ENCODE measurements around the gene SLC27A1.

Gene SLC27A1

DNA sequence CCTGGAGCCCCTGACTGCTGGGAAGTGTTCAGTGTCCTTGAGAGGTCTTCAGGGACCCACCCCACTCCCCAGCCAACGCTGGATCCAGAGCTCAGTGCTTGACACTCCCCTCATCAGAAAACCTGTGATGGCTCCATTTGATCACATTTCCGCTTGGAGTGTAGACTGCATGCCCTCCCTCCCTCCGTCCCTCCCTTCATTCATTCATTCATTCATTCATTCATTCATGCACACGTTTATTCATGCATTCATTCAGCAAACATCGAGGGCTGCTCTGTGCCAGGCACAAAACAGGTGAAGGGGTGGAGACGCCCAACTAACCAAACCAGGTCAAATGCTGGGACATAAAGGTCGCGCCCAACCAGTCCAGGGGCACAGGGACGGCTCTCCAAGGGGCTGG lies 54.8 kb downstream of the SLC27A1 start:
- Histone ChIP-seq H3K36me3 (replicated peaks; ENCODE audit: insufficient read depth, low read length) (no peaks in the 10 kb centered on the region), H3K9me2 (replicated peaks; ENCODE audit: insufficient read depth, low read length) (no peaks in the 10 kb centered on the region), H3K9me3 (replicated peaks; ENCODE audit: insufficient read depth, low read length) (no peaks in the 10 kb centered on the region), H2AFZ (ENCODE audit: low read length) (no peak overlapping the region), H3K79me2 (ENCODE audit: low read length) (no peaks in the 10 kb centered on the region), H3F3A (ENCODE audit: insufficient read depth, low read length) (peaks cover 9% of the 10 kb centered on the region), H3K27ac (ENCODE audit: low read length) (no peak overlapping the region), H3K4me1 (ENCODE audit: low read length) (peaks cover 13% of the 10 kb centered on the region), H3K4me3 (ENCODE audit: low read length) (no peak overlapping the region), H4K20me1 (ENCODE audit: insufficient read depth, low read length) (peaks cover 8% of the 10 kb centered on the region; the same call in 1 of the 2 replicates), H3K27me3 (replicated peaks; ENCODE audit: insufficient read depth, low read length) (peaks cover 82% of the 10 kb centered on the region), H3K4me2 (ENCODE audit: low read depth, low read length) (no peak overlapping the region), H3K9ac (ENCODE audit: low read length) (no peak overlapping the region)
- no peak for DNase-seq
- TF ChIP-seq, protein P1, sequence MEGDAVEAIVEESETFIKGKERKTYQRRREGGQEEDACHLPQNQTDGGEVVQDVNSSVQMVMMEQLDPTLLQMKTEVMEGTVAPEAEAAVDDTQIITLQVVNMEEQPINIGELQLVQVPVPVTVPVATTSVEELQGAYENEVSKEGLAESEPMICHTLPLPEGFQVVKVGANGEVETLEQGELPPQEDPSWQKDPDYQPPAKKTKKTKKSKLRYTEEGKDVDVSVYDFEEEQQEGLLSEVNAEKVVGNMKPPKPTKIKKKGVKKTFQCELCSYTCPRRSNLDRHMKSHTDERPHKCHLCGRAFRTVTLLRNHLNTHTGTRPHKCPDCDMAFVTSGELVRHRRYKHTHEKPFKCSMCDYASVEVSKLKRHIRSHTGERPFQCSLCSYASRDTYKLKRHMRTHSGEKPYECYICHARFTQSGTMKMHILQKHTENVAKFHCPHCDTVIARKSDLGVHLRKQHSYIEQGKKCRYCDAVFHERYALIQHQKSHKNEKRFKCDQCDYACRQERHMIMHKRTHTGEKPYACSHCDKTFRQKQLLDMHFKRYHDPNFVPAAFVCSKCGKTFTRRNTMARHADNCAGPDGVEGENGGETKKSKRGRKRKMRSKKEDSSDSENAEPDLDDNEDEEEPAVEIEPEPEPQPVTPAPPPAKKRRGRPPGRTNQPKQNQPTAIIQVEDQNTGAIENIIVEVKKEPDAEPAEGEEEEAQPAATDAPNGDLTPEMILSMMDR (IDR thresholded peaks at IDR 0.05; ENCODE audit: low read length), result no peak
- TF ChIP-seq EZH2 (optimal IDR thresholded peaks at IDR 0.05; ENCODE audit: low read depth, low read length) (no peak), EZH2phosphoT487 (IDR thresholded peaks at IDR 0.05; ENCODE audit: low read length) (no peak)

DNA sequence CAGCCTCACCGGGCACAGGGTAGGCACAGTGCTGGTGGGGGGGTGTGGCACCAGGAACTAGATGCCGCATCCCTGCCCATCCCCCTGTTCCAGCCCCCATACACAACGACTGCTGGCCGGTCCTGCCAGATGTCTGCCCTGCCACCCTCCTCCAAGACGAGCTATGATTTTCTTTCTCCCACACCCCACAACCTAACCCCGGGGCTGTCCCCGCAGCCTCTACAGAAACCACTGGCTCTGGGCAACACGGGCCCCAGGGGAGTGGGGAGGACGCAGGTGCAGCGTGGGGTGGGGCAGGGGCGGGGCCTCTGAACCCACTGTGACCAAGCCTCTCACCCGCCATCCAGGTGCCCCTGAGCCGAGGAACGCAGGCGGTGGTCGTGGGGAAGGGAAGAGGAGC lies 56.6 kb downstream of the SLC27A1 start:
- Histone ChIP-seq H3K9me2 (replicated peaks; ENCODE audit: insufficient read depth, low read length) (no peaks in the 10 kb centered on the region), H3K9ac (ENCODE audit: low read length) (no peak overlapping the region), H3K36me3 (replicated peaks; ENCODE audit: insufficient read depth, low read length) (no peaks in the 10 kb centered on the region), H3K27me3 (replicated peaks; ENCODE audit: insufficient read depth, low read length) (peaks cover 91% of the 10 kb centered on the region), H3K9me3 (replicated peaks; ENCODE audit: insufficient read depth, low read length) (no peaks in the 10 kb centered on the region), H3K79me2 (ENCODE audit: low read length) (no peaks in the 10 kb centered on the region), H3K27ac (ENCODE audit: low read length) (no peak overlapping the region), H4K20me1 (ENCODE audit: insufficient read depth, low read length) (peaks cover 8% of the 10 kb centered on the region; the same call in 1 of the 2 replicates), H3F3A (ENCODE audit: insufficient read depth, low read length) (peaks cover 9% of the 10 kb centered on the region), H2AFZ (ENCODE audit: low read length) (no peak overlapping the region), H3K4me1 (ENCODE audit: low read length) (peaks cover 13% of the 10 kb centered on the region), H3K4me2 (ENCODE audit: low read depth, low read length) (no peak overlapping the region), H3K4me3 (ENCODE audit: low read length) (no peak overlapping the region)
- no peak for DNase-seq
- TF ChIP-seq EZH2 (optimal IDR thresholded peaks at IDR 0.05; ENCODE audit: low read depth, low read length), result no peak
- TF ChIP-seq, protein P1 (IDR thresholded peaks at IDR 0.05; ENCODE audit: low read length), result no peak

DNA sequence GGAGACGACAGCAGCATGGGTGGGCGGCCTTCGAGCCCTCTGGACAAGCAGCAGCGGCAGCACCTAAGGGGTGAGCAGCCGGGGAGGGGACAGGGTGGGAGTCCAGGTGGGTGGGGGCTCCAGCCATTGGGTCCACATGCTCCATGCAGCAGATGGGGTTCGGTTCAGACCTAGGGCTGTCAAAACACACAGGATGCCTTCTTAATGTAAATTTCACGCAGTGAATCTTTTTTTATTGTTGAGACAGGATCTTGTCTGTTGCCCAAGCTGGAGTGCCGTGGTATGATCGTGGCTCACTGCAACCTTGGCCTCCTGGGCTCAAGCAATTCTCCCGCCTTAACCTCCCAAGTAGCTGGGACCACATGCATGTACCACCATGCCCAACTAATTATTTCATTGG lies 57.0 kb downstream of the SLC27A1 start:
- Histone ChIP-seq H2AFZ (ENCODE audit: low read length) (no peak overlapping the region), H3K4me3 (ENCODE audit: low read length) (no peak overlapping the region), H3K4me2 (ENCODE audit: low read depth, low read length) (no peak overlapping the region), H3K27ac (ENCODE audit: low read length) (no peak overlapping the region), H3K27me3 (replicated peaks; ENCODE audit: insufficient read depth, low read length) (peaks cover 91% of the 10 kb centered on the region), H3K4me1 (ENCODE audit: low read length) (peaks cover 13% of the 10 kb centered on the region), H3K9ac (ENCODE audit: low read length) (no peak overlapping the region), H3K36me3 (replicated peaks; ENCODE audit: insufficient read depth, low read length) (no peaks in the 10 kb centered on the region), H4K20me1 (ENCODE audit: insufficient read depth, low read length) (peaks cover 8% of the 10 kb centered on the region; the same call in 1 of the 2 replicates), H3K9me2 (replicated peaks; ENCODE audit: insufficient read depth, low read length) (no peaks in the 10 kb centered on the region), H3F3A (ENCODE audit: insufficient read depth, low read length) (peaks cover 8% of the 10 kb centered on the region), H3K79me2 (ENCODE audit: low read length) (no peaks in the 10 kb centered on the region), H3K9me3 (replicated peaks; ENCODE audit: insufficient read depth, low read length) (no peaks in the 10 kb centered on the region)
- no peak for DNase-seq
- TF ChIP-seq EZH2phosphoT487 (IDR thresholded peaks at IDR 0.05; ENCODE audit: low read length), result no peak
- TF ChIP-seq, protein P1 (IDR thresholded peaks at IDR 0.05; ENCODE audit: low read length), result no peak

Measured in MM.1S (cell line).